Ascending aorta (tissue), 2 donors: ENCODE data around the gene EGLN2. TPM values are rescaled to one million over a fixed set of nuclear protein-coding genes. Genes with fewer than 3 reads are reported as not detected.
"Not testable (repeated sequence)": the region's sequence is repeated elsewhere in the genome, so short reads cannot be mapped to it uniquely, and the experiment has no call there.

Source experiments
- DNase-seq, 2 donors: peaks; one replicate each; pipeline ENCODE4 v3.0.0-alpha.2; 2019; ENCODE audit warnings: low spot score in 2 of 2
- H3K27ac ChIP-seq, 2 donors: fragments of 200-600 bp; sonication (generic); one replicate each; pipeline ENCODE4 v1.5.1; 2016 to 2017; ENCODE audit warnings: mild to moderate bottlenecking in 1 of 2
- H3K27me3 ChIP-seq: fragments of 200-600 bp; sonication (generic); one replicate; pipeline ENCODE4 v1.5.1; 2017
- H3K36me3 ChIP-seq, 2 donors: fragments of 200-600 bp; sonication (generic); one replicate each; pipeline ENCODE4 v1.5.1; 2016
- H3K4me1 ChIP-seq, 2 donors: fragments of 200-600 bp; sonication (generic); one replicate each; pipeline ENCODE4 v1.5.1; 2016 to 2017; ENCODE audit warnings: mild to moderate bottlenecking in 1 of 2
- H3K4me3 ChIP-seq, 2 donors: fragments of 200-600 bp; sonication (generic); one replicate each; pipeline ENCODE4 v1.5.1; 2016 to 2017; ENCODE audit warnings: mild to moderate bottlenecking in 1 of 2
- H3K9me3 ChIP-seq, 2 donors: fragments of 200-600 bp; sonication (generic); one replicate each; pipeline ENCODE4 v1.5.1; 2016
- CTCF ChIP-seq, 3 experiments: fragments of 200-600 bp in 2 of 3; fragments of 450-650 bp in 1 of 3; sonication (generic) in 2 of 3; IDR thresholded peaks; one replicate each; pipeline ENCODE4 v1.5.1; 2016 to 2019; ENCODE audit warnings: antibody characterized with exemption in 3 of 3, mild to moderate bottlenecking in 1 of 3, moderate library complexity in 1 of 3
- intact Hi-C: fragments of 100-400 bp; cut with DNase I; formaldehyde crosslinking; loops from one replicate; pipeline ENCODE4 v1.15.1; 2023
- total RNA-seq: library from RNA; depleted of rRNA; stranded (reverse); fragments of >200 nt; gene quantifications from one replicate; pipeline ENCODE4 v1.1.0, GENCODE V29; 2016

EGLN2 gene
- total RNA-seq, 1 donor from 2014 or later = 149 TPM

GRCh38 chr19:40777937-40778705 lies 20.9 kb upstream of the EGLN2 start, which contains the start of gene RAB4B:
Gene RAB4B (plus strand): TSS chr19:40778247. CDS start chr19:40778376, 129 bp downstream.
- H3K4me1 ChIP-seq = peaks cover 0 to 13% of the 10 kb centered on the region in 2 donors
- no peak for TF ChIP-seq CTCF (IDR thresholded peaks at IDR 0.05)
- H3K27ac ChIP-seq = peak within 1 kb of the TSS; percentile 97 to 99
- H3K27me3 ChIP-seq = no peaks in the 10 kb centered on the region
- intact Hi-C loops = loop anchor here (1.0 to 10.0 kb wide), 6 partner anchors 20 to 487 kb away; partner anchors contain the start of genes ACTMAP, BLVRB, HNRNPUL1 and SPTBN4
- peak within 1 kb of the TSS; percentile 81 to 91 for H3K4me3 ChIP-seq
- no peaks in the 10 kb centered on the region for H3K9me3 ChIP-seq
- peak; percentile 99 to 100 for DNase-seq
- H3K36me3 ChIP-seq = peaks cover 0 to 8% of the 10 kb centered on the region in 2 donors

GRCh38 chr19:40778706-40779284 lies 20.2 kb upstream of the EGLN2 start:
- DNase-seq = no peak
- Histone ChIP-seq H3K4me3 (peak overlapping the region; percentile 81 to 91), H3K27me3 (no peaks in the 10 kb centered on the region), H3K4me1 (peaks cover 0 to 13% of the 10 kb centered on the region in 2 donors), H3K36me3 (peaks cover 1 to 9% of the 10 kb centered on the region in 2 donors), H3K27ac (peak overlapping the region; percentile 97 to 99), H3K9me3 (no peaks in the 10 kb centered on the region)
- TF ChIP-seq CTCF (IDR thresholded peaks at IDR 0.05) = no peak
- intact Hi-C loops = loop anchor here (1.0 to 10.0 kb wide), 6 partner anchors 20 to 486 kb away; partner anchors contain the start of genes ACTMAP, BLVRB, HNRNPUL1 and SPTBN4

- Histone ChIP-seq H3K4me3 (no peak overlapping the region), H3K27ac (no peak overlapping the region), H3K9me3 (no peaks in the 10 kb centered on the region), H3K27me3 (no peaks in the 10 kb centered on the region), H3K36me3 (peaks cover 13 to 17% of the 10 kb centered on the region in 2 donors), H3K4me1 (peaks cover 0 to 13% of the 10 kb centered on the region in 2 donors)
- no peak for DNase-seq
- intact Hi-C loops = no loop called here
- no peak for TF ChIP-seq CTCF (IDR thresholded peaks at IDR 0.05)
These were observed 18.4 kb upstream of the EGLN2 start for GRCh38 chr19:40780582-40780981.

- H3K27ac ChIP-seq = no peak overlapping the region
- intact Hi-C loops = no loop called here
- no peak overlapping the region for H3K4me3 ChIP-seq
- DNase-seq = no peak
- peaks cover 0 to 13% of the 10 kb centered on the region in 2 donors for H3K4me1 ChIP-seq
- H3K9me3 ChIP-seq = no peaks in the 10 kb centered on the region
- no peaks in the 10 kb centered on the region for H3K27me3 ChIP-seq
- peaks cover 13 to 17% of the 10 kb centered on the region in 2 donors for H3K36me3 ChIP-seq
- no peak for TF ChIP-seq CTCF (IDR thresholded peaks at IDR 0.05)
These were observed 17.9 kb upstream of the EGLN2 start for GRCh38 chr19:40781140-40781539.

- peaks cover 21 to 31% of the 10 kb centered on the region in 2 donors for H3K36me3 ChIP-seq
- no peak overlapping the region for H3K4me3 ChIP-seq
- DNase-seq = no peak
- intact Hi-C loops = no loop called here
- H3K27me3 ChIP-seq = no peaks in the 10 kb centered on the region
- TF ChIP-seq CTCF (IDR thresholded peaks at IDR 0.05) = no peak
- H3K4me1 ChIP-seq = peaks cover 0 to 6% of the 10 kb centered on the region in 2 donors
- H3K9me3 ChIP-seq = no peaks in the 10 kb centered on the region
- H3K27ac ChIP-seq = no peak overlapping the region
These were observed 15.3 kb upstream of the EGLN2 start for GRCh38 chr19:40783711-40784110.

GRCh38 chr19:40784146-40784545 lies 14.8 kb upstream of the EGLN2 start:
- H3K4me3 ChIP-seq, H3K27ac ChIP-seq, H3K27me3 ChIP-seq, H3K4me1 ChIP-seq, DNase-seq, H3K9me3 ChIP-seq, intact Hi-C loops: not testable (repeated sequence)
- peaks cover 24 to 31% of the 10 kb centered on the region in 2 donors for H3K36me3 ChIP-seq
